ENCODE results near the gene NCSTN.

Gene NCSTN

DNA sequence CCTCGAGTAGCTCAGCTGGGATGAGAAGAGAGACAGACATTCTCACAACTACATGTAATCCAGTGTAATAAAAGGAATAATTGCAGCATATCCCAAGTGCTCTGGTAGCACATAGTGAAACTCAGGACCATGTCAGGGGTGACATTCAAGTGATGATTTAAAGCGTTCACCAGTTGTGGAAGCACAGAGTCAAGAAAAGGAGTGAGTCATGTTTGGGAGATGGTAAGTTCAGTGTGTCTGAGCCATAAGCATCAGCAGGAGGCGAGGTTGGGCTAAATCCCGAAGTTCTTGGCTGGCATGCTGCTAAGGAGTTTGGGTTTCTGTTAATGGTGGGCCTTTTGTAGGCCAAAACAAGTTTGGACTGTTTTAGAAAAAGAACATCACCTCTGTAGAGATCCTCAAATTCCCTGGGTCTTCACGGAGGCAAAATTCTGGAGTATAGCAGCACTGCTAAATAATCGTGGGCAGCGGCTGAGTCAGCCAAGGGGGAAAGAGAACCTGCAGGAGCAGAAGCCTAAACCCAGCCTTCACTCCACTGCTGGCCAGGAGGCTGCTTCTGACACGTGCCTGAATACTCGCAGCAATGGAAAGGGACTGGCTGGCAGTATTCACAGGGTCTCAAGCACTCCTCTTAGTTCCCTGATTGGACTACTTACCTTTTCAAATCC, 16.5 kb downstream of the NCSTN start:
- Mint-ChIP-seq H3K9me3 (no peaks in the 10 kb centered on the region), H3K36me3 (ENCODE audit: low read depth) (peaks cover 34% of the 10 kb centered on the region), H3K4me1 (ENCODE audit: low read depth) (peaks cover 2% of the 10 kb centered on the region), H3K27ac (no peak overlapping the region), H3K27me3 (ENCODE audit: low read depth) (no peaks in the 10 kb centered on the region), H3K4me3 (no peak overlapping the region)
- DNase-seq (ENCODE audit: low spot score): no peak

GRCh38 chr1:160360227-160360695, 17.1 kb downstream of the NCSTN start:
- H3K9me3 Mint-ChIP-seq: no peaks in the 10 kb centered on the region
- H3K36me3 Mint-ChIP-seq (ENCODE audit: low read depth): peaks cover 30% of the 10 kb centered on the region
- no peaks in the 10 kb centered on the region for H3K27me3 Mint-ChIP-seq (ENCODE audit: low read depth)
- peaks cover 2% of the 10 kb centered on the region for H3K4me1 Mint-ChIP-seq (ENCODE audit: low read depth)
- no peak for DNase-seq (ENCODE audit: low spot score)
- H3K27ac Mint-ChIP-seq: no peak overlapping the region
- no peak overlapping the region for H3K4me3 Mint-ChIP-seq

GRCh38 chr1:160361199-160361598, 18.0 kb downstream of the NCSTN start:
- no peak for DNase-seq (ENCODE audit: low spot score)
- H3K27me3 Mint-ChIP-seq (ENCODE audit: low read depth): no peaks in the 10 kb centered on the region
- H3K4me1 Mint-ChIP-seq (ENCODE audit: low read depth): peaks cover 2% of the 10 kb centered on the region
- H3K9me3 Mint-ChIP-seq: no peaks in the 10 kb centered on the region
- H3K27ac Mint-ChIP-seq: no peak overlapping the region
- H3K36me3 Mint-ChIP-seq (ENCODE audit: low read depth): peaks cover 27% of the 10 kb centered on the region
- no peak overlapping the region for H3K4me3 Mint-ChIP-seq

GRCh38 chr1:160361814-160362167, 18.6 kb downstream of the NCSTN start:
- Mint-ChIP-seq H3K36me3 (ENCODE audit: low read depth) (peaks cover 21% of the 10 kb centered on the region), H3K27ac (no peak overlapping the region), H3K4me1 (ENCODE audit: low read depth) (peaks cover 2% of the 10 kb centered on the region), H3K4me3 (no peak overlapping the region), H3K9me3 (no peaks in the 10 kb centered on the region), H3K27me3 (ENCODE audit: low read depth) (no peaks in the 10 kb centered on the region)
- no peak for DNase-seq (ENCODE audit: low spot score)

DNA sequence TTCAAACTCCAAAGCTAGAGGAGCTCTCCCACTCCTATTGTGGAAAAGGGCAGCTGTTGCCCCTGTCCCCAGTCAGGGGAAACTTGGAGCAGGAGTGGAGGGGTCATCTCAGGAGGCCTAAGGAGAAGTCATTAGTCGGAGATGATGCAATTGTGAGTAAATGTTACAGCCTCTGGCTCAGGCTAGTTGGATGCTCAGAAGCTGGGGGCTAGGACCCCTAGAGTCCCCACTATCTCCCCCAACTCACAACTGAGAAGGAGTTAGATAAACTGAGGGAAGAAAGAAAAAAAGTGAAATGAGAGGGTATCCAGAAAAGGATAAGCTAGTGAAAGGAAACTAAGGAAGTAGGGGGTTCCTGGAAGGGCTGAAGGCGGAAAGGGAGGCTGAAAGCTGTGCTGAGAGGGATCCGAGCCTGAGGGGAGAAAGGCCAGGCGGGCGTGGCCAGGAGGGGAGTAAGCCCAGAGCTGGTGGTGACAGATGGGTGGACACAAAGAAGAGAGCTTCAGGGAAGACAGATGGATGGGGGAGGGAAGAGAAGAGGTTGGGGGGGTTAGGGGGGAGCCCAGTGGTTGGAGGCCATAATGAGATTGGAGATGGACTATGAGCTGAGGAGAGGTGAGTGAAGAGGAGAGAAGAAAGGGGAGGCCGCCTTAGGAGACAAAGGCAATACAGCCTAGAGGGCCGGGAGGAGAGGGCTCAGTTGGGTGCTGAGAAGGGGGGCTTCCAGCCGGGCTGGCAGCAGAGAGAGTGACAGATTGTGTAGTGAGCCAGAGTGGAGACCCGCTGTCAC, 19.2 kb downstream of the NCSTN start:
- Mint-ChIP-seq H3K9me3 (no peaks in the 10 kb centered on the region), H3K4me3 (no peak overlapping the region), H3K36me3 (ENCODE audit: low read depth) (peaks cover 17% of the 10 kb centered on the region), H3K4me1 (ENCODE audit: low read depth) (peaks cover 2% of the 10 kb centered on the region), H3K27me3 (ENCODE audit: low read depth) (no peaks in the 10 kb centered on the region), H3K27ac (peak overlapping the region; percentile 43)
- DNase-seq (ENCODE audit: low spot score): no peak

GRCh38 chr1:160363010-160363409, 19.8 kb downstream of the NCSTN start:
- H3K27ac Mint-ChIP-seq: no peak overlapping the region
- no peaks in the 10 kb centered on the region for H3K9me3 Mint-ChIP-seq
- H3K4me1 Mint-ChIP-seq (ENCODE audit: low read depth): peaks cover 6% of the 10 kb centered on the region
- no peak overlapping the region for H3K4me3 Mint-ChIP-seq
- H3K36me3 Mint-ChIP-seq (ENCODE audit: low read depth): peaks cover 16% of the 10 kb centered on the region
- no peak for DNase-seq (ENCODE audit: low spot score)
- no peaks in the 10 kb centered on the region for H3K27me3 Mint-ChIP-seq (ENCODE audit: low read depth)

DNA sequence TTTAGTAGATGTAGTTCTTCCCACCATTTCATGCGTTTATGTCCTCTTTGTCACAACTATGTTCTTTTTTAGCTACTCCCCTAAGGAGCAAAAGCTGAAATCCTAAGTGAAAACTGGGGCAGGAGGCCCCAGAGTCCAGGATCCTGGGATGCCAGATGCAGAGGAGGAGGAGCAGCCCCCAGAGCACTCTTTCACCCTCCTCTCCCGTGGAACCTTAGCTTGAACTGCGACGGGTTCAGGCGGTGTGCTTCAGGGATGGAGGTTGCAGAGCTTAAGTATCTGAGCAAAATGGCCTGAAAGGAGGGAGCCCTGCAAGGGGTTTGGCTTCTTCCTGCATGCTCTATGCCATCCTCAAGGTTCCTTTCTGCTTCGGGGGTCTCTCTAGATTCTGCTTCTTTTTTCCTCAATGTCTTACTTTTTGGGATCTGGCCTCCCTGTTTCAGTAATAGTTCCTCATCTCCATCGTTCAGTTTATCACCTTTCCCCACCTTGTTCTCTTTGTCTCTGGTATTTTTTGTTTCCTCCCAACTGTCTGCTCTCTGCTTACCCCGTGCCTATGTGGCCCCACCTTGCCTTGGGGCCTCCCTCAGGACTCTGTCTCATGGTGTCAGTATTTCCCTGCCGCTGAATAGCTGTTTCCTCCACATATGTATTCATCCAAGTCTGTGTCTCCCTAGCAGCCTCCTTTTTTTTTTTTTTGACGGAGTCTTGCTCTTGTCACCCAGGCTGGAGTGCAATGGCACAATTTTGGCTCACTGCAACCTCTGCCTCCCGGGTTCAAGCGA, 21.0 kb downstream of the NCSTN start:
- Mint-ChIP-seq H3K27ac (no peak overlapping the region), H3K4me1 (ENCODE audit: low read depth) (peaks cover 9% of the 10 kb centered on the region), H3K27me3 (ENCODE audit: low read depth) (peaks cover 2% of the 10 kb centered on the region), H3K9me3 (no peaks in the 10 kb centered on the region), H3K36me3 (ENCODE audit: low read depth) (peaks cover 7% of the 10 kb centered on the region), H3K4me3 (no peak overlapping the region)
- no peak for DNase-seq (ENCODE audit: low spot score)

DNA sequence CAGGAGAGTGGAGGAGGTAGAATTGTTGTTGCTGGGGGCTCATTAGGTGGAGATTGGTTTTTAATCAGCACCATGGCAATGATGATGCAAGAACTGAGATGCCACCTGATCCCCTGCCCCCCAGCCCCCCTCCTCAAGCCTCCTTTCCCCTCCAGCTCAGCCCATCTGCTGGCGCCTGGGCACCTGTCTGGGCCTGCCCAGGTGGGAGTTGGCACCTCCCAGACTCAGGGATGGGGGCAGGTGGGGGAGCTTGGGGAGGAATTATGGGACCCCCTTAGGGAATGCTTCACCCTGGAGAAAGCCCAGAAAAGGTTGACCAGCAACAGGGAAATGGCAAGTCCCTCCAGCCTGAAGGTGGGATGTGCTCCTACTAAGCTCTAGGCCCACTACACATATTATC, 22.1 kb downstream of the NCSTN start:
- no peak overlapping the region for H3K27ac Mint-ChIP-seq
- no peak for DNase-seq (ENCODE audit: low spot score)
- peaks cover 4% of the 10 kb centered on the region for H3K36me3 Mint-ChIP-seq (ENCODE audit: low read depth)
- H3K27me3 Mint-ChIP-seq (ENCODE audit: low read depth): peaks cover 5% of the 10 kb centered on the region
- H3K4me1 Mint-ChIP-seq (ENCODE audit: low read depth): peaks cover 9% of the 10 kb centered on the region
- H3K4me3 Mint-ChIP-seq: no peak overlapping the region
- no peaks in the 10 kb centered on the region for H3K9me3 Mint-ChIP-seq

- DNase-seq (ENCODE audit: low spot score): no peak
- peaks cover 9% of the 10 kb centered on the region for H3K4me1 Mint-ChIP-seq (ENCODE audit: low read depth)
- no peak within 1 kb of the TSS for H3K27ac Mint-ChIP-seq
- peaks cover 5% of the 10 kb centered on the region for H3K27me3 Mint-ChIP-seq (ENCODE audit: low read depth)
- no peak within 1 kb of the TSS for H3K4me3 Mint-ChIP-seq
- H3K36me3 Mint-ChIP-seq (ENCODE audit: low read depth): no peaks in the 10 kb centered on the region
- H3K9me3 Mint-ChIP-seq: no peaks in the 10 kb centered on the region
Observed at GRCh38 chr1:160366731-160367515, 23.7 kb downstream of the NCSTN start, which contains the start of gene NHLH1. Gene NHLH1, plus strand, starts transcription at chr1:160367071. Its CDS starts 3,661 bp downstream, at chr1:160370732.

GRCh38 chr1:160367516-160367900, 24.3 kb downstream of the NCSTN start:
- H3K4me3 Mint-ChIP-seq: no peak overlapping the region
- DNase-seq (ENCODE audit: low spot score): no peak
- H3K27me3 Mint-ChIP-seq (ENCODE audit: low read depth): peaks cover 5% of the 10 kb centered on the region
- H3K27ac Mint-ChIP-seq: no peak overlapping the region
- H3K4me1 Mint-ChIP-seq (ENCODE audit: low read depth): peaks cover 9% of the 10 kb centered on the region
- H3K36me3 Mint-ChIP-seq (ENCODE audit: low read depth): no peaks in the 10 kb centered on the region
- H3K9me3 Mint-ChIP-seq: no peaks in the 10 kb centered on the region

DNA sequence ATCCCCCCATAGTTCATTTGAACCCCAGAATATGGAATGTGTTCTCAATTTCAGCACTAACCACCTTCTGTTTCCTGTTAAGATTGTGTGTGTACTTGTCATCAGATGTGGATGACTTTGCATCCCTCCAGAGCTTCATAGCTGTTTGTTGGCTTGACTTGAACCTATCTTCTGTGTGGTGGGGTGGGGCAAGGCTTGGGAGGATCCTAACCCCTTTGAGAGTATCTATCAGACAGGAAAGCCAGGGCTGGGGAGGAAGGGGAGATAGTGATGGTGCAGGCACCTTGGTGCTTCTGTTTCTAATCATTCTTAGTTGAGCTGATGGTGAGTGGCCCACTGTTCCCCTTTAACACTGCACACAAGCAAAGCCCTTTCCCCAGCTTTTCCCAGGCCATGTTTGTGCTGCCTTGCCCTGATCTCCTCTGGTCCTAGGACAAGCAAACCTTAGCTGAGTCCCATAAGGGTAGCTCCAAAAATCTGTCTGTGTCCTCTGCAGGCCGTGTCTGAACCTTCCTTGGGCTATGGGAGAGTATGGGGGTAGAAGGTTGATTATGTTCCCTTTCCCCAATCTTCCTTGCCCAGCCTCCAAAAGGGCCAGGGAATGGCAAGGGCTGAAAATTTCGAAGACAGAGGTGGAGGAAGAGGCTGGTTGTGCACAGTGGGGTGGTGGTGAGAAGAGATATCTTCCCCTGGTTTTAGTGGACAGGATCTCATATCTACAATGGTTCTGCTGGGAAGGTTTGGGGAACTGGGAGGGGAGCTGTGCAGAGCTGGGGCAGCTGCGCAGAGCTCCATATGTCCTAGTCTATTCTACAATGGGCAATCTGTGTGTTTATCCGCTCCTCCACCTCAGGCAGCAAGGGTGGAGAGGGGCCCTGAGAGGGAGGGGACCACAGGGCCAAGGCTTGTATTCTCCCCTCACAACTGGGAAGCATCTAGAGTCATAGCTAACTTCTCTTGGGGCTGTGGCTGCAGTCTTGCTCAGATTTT, 25.0 kb downstream of the NCSTN start:
- no peak overlapping the region for H3K4me3 Mint-ChIP-seq
- H3K27ac Mint-ChIP-seq: no peak overlapping the region
- H3K9me3 Mint-ChIP-seq: no peaks in the 10 kb centered on the region
- peaks cover 5% of the 10 kb centered on the region for H3K27me3 Mint-ChIP-seq (ENCODE audit: low read depth)
- no peaks in the 10 kb centered on the region for H3K36me3 Mint-ChIP-seq (ENCODE audit: low read depth)
- H3K4me1 Mint-ChIP-seq (ENCODE audit: low read depth): peaks cover 9% of the 10 kb centered on the region
- DNase-seq (ENCODE audit: low spot score): no peak

- Mint-ChIP-seq H3K4me1 (ENCODE audit: low read depth) (peaks cover 9% of the 10 kb centered on the region), H3K36me3 (ENCODE audit: low read depth) (no peaks in the 10 kb centered on the region), H3K4me3 (no peak overlapping the region), H3K27me3 (ENCODE audit: low read depth) (peaks cover 5% of the 10 kb centered on the region), H3K27ac (no peak overlapping the region), H3K9me3 (no peaks in the 10 kb centered on the region)
- no peak for DNase-seq (ENCODE audit: low spot score)
Observed at GRCh38 chr1:160369087-160369486, 25.9 kb downstream of the NCSTN start.
